Germinal center (tissue), 1 donor: Measurements from ENCODE around the gene NPFF.
"Not testable (repeated sequence)": the region's sequence is repeated elsewhere in the genome, so short reads cannot be mapped to it uniquely, and the experiment has no call there.

Experiments
- DNase-seq: peaks from one replicate; pipeline ENCODE4 v3.0.0; 2012; ENCODE audit warnings: mixed read lengths, low spot score

NPFF gene, protein sequence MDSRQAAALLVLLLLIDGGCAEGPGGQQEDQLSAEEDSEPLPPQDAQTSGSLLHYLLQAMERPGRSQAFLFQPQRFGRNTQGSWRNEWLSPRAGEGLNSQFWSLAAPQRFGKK

GRCh38 chr12:53506881-53507602, at the start of gene NPFF:
NPFF (minus strand) TSS chr12:53507484; CDS start chr12:53507474, 10 bp downstream.
- no peak for DNase-seq

- no peak for DNase-seq
Measured at GRCh38 chr12:53552361-53553327, 45.4 kb upstream of the NPFF start.

DNA sequence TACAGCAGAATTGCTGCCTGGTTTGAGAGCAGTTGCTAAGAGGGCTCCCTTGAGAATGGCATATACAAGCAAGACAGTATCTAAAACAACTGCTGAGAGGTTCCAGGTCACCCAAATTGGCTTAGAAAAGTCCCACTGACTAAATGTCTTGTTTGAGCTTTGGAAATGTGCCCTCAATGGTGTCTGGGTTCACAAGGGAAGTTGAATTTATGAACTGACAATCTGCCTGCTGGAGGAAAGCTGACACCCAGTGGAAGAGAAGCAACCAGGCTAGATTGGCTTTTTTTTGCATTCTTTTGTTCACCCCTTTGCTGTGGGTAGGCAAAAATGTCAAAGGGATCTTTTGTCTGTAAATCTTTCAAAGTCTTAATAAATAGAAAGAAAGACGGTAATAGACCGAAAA, 44.6 kb upstream of the NPFF start:
- no peak for DNase-seq

- no peak for DNase-seq
Measured at GRCh38 chr12:53550595-53550994, 43.3 kb upstream of the NPFF start.

GRCh38 chr12:53550131-53550530, 42.8 kb upstream of the NPFF start:
- DNase-seq = not testable (repeated sequence)

- DNase-seq = not testable (repeated sequence)
Measured at GRCh38 chr12:53548354-53548753, 41.1 kb upstream of the NPFF start.

DNA sequence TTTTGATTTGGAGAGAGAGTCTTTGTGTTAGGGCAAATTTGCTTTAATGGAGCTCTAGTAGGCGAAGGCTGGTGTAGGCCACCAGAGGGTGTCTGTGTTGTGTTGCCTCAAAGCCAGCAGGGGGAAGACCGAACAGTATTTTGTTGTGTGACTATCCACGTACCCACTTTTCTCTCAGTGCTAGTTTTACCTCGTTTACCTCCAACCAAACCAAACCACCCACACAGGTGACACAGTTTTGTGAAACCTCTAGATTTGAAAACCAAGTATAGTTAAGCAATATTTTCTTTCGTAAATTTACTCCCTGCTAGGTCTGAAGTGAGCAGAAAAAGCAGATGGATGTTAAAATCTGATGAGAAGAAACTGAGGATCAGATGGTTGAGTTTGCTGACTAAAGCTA, 36.3 kb upstream of the NPFF start:
- DNase-seq = peak; percentile 68

DNA sequence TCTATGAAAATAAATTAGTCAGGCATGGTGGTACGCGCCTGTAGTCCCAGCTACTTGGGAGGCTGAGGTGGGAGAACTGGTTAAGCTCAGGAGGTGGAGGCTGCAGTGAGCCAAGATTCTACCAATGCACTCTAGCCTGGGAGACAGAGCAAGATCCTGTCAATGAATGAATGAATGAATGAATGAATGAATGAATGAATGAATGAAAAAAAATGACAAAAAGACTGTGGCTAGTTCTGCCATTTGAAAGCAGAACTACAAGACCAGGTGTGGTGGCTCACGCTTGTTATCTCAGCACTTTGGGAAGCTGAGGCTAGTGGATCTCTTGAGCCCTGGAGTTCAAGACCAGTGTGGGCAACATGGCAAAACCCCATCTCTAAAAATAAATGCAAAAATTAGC, 32.2 kb upstream of the NPFF start:
- no peak for DNase-seq

DNA sequence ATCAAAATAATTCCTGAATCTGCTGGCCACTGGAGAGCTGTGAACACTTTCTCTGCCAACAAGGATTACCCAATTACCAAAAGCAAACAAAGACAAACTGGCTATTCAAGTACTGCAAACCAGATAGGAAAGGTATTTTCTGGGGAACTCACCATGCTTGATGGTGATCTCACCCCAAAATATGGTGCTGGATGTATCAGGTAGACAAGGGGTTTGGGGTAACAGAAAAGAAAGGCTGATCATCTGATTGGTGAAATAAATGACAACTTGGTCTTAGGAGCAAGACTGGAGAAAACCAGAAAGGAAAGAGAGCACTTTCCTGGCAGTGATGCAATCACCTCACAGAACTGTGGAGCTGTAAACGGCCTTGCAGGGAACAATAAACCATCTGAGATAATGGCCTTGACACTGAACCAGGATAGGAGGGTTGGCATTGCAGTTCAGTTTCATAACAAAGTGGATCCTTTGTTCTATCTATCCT, 31.0 kb upstream of the NPFF start:
- DNase-seq = no peak

GRCh38 chr12:53536962-53537361, 29.7 kb upstream of the NPFF start:
- DNase-seq = no peak

DNA sequence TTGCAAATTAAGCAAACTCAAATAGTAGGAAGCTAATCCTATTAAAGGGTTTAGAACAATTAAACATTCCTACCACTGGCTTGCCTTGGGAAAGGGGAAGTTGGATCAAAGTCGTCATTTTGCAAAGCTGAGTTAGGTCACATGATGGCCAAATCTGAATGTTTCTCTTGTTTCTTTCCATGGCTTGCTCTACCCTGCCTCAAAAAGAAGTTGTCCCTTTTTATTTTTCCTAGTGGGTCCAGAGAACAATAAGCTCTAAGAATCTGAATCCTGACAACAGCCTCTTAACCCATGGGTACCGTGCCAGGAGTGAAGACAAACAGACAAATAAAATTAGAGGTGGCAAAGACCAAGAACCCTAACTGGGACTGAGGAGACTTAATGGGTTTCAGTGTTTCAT, 26.2 kb upstream of the NPFF start:
- no peak for DNase-seq

DNA sequence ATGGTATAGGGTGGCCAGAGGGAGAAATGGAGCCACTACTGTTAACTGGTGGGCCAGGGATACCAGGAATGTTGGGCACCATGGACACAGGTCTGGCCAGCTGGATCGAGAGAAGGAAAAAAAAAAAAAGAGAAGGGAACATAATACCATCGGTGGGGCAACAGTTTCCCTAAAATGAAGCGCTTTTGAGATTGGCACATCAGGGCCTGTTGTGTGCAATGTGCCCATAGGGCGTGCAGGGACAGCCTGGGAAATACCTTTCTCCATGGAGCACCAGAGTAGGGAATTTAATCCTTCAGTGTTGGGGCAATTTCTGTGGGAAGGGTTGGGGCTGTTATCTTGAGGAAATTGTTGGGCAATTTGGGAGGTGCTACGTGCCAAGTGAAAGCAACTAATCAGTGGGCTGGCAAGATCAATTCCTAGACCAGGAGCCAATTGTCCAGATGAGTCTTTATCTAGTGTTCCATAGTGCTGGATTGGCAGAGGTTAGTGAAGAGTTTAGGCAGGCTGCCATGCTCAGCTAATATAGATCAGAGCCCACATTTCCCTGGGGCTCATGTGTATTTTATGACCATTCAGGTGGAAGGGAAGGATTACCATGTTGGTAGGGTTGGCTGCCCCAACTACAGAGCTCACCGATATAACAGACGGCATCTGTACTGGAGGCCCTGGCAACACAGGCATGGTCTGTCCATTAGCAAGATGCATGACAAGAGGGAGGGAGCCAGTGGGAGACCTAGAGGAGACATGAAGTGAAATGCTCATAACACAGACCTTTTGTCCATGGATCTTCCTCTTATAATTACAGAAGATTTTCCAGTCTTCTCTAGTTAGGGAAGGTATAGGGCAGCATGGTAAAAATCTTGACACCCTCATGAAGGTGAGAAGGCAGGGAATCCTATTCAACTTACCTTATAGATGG, 25.5 kb upstream of the NPFF start:
- DNase-seq = no peak

- DNase-seq = no peak
Measured at GRCh38 chr12:53532021-53532420, 24.7 kb upstream of the NPFF start.

- DNase-seq = no peak
Measured at GRCh38 chr12:53530920-53531319, 23.6 kb upstream of the NPFF start.

- DNase-seq = no peak
Measured at GRCh38 chr12:53530061-53530460, 22.8 kb upstream of the NPFF start.

DNA sequence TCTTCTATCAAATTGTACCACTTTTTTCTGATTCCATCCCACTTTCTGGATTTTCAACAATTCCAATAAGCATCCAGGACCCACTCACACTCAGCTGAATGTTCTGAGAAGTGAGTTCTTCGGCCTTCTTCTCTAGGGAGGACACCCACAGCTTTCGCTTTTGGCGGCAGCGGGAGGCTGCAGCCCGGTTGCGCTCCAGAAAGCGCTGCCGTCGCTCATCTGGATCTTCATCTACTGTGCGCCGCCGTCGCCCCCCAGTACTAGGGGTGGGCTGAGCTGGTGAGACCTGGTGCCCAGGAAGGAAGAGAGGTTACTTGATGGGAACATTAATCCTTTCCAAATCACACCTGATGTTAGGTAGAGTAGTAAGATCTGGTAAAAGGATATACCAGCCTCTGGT, 17.2 kb upstream of the NPFF start:
- DNase-seq = no peak

- no peak for DNase-seq
Measured at GRCh38 chr12:53523131-53523530, 15.8 kb upstream of the NPFF start.

DNA sequence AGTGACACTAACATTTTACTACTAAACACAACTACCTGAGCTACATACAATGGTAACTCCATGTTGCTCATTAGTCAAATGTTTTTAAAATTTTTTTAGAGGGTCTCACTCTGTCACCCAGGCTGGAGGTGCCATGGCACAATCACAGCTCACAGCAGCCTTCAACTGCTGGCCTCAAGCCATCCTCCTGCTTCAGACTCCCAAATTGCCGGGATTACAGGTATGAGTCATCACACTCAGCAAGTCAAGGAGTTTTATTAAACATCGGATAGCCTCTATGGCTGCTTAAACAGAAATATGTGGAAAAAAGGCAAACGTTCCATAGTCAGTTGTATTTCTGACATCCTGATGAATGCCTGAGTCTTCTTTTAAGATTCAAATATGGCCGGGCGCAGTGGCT, 11.1 kb upstream of the NPFF start:
- no peak for DNase-seq

DNA sequence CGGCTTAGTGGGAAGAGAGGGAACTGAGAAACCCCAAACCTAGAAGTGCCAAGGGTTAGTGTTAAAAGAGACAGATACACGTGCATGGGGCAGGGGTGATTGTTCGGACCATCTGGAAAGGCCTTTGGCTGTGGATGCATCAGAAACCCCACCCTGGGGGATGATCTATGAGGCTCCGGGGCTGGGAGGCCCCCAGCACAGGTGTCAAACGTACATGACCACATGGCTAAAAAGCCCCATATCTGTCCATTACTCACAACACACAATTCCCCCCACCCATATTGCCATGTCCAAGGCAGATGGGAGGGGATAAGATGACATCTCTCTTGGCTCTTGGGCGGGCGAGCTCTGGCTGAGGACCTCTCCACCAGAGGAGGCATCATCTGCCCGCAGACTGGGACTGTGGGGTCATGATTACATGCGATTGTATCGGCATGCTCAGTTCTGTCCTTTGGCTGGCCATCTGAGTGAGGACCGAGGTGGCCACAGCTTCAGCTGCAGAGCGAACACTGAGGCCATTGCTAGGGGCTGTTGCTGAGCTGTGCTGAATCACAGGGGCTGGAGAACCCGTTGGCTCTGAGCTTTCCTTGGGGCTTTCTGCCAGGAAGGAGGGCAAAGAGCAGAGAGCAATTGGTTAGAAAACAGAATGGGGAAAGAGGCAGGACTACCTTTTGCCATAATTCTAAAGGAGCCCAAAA, 9.6 kb upstream of the NPFF start:
- DNase-seq = no peak

DNA sequence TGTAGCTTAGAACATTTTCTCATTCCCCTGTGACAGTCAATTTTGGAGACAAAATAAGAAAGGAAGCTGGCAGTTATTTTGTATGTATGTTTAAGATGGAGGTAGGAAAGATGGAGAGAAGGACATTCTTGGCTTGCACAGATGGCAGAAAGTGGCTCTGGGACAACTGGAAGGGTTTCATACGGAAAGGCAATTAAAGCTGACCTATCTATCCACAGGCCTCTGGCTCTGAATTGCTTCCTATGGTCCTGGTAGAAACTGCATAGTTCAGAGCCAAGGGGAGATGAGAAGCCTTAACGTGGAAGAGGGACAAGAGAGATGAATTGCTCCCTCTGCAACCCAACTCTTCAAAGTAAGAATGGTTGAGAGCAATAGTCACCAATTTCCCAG, 8.0 kb upstream of the NPFF start:
- DNase-seq = no peak

- DNase-seq = no peak
Measured at GRCh38 chr12:53514628-53515290, 7.5 kb upstream of the NPFF start.
